GM19328 (cell line): ENCODE data around the gene EFCAB11.
A peak's percentile ranks its signal among the peaks of the same experiment; 100 is the strongest.

Experiments used
- ATAC-seq: cut with Tn5 transposase; IDR thresholded peaks from one replicate; pipeline ENCODE4 v1.9.1; 2021; ENCODE audit warnings: mild to moderate bottlenecking, moderate library complexity; ENCODE audit not compliant: unreplicated experiment

EFCAB11 gene, protein sequence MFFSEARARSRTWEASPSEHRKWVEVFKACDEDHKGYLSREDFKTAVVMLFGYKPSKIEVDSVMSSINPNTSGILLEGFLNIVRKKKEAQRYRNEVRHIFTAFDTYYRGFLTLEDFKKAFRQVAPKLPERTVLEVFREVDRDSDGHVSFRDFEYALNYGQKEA

DNA sequence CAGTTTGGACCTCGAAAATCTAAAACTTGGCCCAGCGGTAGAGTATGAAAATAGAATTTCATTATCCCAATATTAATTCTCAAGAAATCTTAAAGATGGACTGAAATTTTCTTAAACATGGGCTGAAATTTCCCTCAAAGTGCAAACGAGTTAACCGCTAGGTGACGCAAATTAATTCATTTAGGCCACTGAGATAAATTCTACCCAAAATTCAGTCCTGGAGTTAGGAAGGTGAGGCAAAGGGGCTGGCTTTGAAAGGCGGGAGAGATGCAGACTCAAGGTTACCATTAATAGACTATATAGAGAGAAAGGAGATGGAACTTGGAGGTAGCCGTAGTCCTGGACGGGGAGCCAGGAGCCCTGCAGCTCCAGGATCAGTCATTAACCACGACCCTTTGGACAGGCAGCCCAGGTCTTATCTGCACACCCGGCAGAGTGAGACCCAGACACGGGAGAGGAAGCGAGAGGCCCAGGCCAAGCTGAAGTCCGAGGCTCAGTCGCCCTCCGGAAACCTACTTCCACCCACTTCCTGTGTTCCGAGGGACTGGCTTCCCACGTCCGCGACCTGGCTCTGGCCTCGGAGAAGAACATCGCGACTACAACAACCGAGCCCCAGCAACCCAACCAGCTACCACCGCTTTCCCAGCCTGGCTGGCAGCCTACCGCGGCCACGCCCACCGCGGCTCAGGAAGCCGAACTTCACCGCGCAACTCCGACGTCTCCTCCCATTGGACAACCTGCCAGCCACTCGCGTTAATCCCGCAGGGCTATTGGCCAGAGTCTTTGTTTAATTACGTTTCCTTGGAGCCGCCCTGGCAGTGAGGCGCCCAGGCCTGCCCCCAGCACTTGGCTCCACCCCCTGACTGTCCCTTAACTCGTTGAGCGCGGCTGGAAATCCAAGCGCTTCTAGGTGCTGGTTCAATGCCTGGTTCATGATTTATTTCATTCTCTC lies at the start of gene EFCAB11:
TSS of gene EFCAB11 (minus strand) at position 661 of the 952 bp plus-strand sequence. CDS start at position 591, 70 bp downstream.
- peak; percentile 82 for ATAC-seq

DNA sequence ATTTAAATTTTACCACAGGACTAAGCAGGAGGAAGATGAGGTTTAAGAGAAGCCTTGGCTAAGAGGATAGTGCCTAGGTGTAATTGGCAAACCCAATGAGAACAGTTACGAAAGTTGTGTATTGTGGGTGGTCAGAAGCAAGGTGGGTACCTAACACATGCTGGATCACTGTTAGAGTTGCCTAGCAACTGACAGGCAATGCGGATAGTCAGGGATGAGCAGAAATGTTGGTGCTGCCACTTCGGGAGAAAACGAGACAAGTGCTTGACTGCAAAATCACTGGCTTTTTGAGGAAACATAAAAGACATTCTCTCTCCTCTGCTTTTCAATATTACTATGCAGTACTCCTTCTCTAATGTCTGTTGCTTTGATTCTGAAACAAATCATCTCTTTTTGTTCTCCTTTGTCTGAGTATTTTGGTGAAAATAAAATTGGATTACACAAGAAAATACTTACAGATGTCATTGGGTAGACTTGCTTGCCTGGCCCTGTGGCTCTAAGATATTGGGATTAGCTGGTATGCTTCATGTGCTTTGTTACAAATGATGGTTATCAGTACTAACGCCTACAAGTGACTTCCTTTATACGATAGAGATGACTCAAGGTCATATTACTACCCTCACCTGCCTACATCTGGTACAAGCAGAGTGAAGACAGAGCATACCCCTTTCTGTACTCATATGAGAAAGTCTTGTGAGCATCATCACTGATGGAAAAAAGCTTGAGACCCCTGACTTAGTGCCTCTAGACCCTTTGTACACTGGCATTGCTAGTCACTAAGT lies 49.2 kb upstream of the EFCAB11 start:
- ATAC-seq = no peak

DNA sequence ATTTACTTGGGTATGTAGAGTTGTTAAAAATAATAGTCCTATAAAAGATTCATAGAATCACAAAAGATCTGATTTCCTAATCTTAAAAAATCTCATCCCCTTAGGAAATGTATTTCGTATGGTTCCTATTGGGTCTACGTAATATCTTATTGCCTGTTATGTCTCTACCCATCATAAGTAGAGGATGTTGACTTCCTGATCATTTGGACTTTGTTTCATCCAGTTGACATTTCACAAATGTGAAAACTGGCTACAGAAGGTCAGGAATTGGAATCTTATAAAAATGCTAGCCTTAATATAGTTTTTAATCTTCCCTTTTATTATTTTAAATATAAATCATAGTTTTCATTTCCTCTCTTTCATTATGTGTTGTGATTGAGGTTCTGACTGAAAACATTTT lies 46.4 kb upstream of the EFCAB11 start:
- ATAC-seq = no peak

DNA sequence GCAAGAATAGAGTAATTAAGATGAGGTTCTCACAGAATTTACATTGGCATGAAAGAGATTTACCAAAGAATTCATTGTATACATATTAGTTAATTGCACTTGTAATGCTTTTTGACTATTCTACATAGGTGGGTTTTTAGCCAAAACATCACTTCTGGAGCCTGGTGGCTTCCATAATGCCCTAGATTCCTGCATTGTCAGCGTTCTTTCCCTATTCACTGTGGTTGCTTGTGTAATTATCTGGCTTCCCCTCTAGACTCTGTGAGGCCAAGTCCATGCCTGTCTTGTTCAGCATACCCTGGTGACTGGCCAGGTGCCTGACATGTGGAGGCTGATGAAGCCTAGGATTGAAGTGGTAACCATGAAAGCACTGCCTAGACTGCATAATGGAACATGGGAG lies 42.4 kb upstream of the EFCAB11 start:
- ATAC-seq = no peak

DNA sequence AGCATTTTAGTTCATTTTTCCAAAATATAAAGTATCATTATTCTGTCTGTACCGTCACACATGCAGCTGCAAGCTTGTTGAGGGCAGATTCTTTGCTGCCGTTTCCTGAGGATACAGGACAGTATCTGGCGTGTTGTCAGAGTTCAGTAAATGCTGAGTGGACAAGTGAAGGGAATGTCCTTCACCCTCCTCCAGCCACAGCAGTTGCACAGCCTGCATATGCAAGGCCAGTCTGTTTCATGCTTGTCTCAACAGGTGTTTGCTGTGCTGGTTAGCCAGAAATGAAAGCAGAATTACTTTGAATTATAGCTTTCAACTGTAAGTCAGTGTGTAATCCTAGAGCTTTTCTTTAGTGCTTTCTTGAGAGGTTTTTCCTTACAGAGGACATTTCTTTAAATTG lies 37.7 kb upstream of the EFCAB11 start:
- ATAC-seq = no peak

DNA sequence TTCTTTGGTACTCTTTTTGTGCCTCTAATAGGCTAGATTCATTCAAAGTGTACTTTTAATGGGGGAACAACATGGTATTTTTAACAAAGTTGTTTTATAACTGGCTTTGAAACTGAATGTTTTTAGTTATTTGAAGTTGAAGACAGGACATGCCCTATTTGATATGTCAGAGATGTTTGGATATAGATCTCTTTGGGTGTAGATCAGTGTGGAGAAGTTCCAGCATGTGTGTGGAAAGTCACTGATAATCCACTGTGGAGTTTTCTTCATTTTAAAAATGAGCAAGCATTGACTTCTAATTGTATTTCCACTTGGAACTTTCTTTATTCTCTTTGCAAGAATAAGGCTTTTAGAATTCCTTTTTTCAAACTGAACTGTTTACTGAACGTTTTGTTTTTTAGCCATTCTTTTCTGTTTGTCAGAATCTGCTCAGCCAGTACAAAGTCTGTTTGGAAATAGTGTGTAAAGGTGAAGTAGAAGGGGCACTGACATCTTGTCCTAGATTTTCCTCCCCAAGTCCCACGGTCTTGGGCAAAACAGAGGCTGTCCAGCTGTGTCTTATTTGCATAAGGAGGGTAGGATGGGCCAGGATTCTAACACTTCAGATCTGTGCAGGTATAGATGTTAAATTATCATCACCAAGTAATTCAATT lies 36.2 kb upstream of the EFCAB11 start:
- ATAC-seq = no peak

DNA sequence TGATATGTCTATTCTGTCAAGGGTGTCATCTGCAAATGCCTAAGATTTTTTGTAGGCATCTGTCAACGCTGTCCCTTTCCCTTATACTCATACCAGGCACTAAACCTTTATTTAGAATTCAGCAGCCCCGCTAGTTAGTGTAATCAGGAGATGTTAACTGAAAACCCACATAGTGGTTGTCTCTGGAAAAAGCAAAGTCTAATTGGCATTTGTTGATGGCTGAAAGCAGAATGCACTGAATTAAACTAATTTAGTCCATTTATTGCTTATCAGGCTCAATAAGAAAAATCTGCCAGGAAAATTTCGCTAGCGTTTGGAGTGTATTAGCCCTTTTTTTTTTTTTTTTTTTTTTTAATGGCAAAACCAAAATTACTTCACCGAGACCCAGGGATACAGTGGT lies 35.7 kb upstream of the EFCAB11 start:
- ATAC-seq = no peak

DNA sequence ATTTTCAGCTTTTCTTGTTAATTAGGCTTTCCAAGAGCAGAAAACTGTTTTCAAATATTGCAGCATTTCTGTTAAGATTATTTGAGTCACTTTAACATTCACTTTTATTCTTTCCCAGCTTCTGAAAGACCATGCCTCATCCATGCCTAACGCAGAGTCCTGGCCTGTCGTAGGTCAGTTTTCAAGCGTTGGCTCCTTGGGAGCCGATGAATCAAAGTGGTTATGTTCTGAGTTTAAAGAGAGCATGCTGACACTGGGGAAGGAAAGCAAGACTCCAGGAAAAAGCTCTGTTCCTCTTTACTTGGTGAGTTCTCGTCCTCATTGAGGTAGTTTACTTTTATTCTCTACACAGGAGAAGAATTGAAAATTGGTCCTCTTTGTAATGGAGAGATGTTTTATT lies 34.3 kb upstream of the EFCAB11 start:
- no peak for ATAC-seq

DNA sequence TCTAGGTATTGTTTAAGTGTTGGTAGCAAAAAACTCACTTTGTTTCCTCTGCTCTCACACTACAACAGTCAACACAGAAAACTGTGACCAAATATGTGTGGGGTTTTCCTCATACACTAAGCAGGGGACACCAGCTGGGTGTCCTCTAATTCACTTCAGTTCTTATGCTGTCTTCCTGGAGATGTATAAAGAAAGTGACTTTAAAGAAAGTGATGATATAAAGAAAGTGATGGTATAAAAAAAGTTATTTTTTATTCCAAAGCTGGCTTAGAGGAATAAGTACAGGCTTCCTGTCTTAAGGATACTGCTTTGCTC lies 32.6 kb upstream of the EFCAB11 start:
- no peak for ATAC-seq

DNA sequence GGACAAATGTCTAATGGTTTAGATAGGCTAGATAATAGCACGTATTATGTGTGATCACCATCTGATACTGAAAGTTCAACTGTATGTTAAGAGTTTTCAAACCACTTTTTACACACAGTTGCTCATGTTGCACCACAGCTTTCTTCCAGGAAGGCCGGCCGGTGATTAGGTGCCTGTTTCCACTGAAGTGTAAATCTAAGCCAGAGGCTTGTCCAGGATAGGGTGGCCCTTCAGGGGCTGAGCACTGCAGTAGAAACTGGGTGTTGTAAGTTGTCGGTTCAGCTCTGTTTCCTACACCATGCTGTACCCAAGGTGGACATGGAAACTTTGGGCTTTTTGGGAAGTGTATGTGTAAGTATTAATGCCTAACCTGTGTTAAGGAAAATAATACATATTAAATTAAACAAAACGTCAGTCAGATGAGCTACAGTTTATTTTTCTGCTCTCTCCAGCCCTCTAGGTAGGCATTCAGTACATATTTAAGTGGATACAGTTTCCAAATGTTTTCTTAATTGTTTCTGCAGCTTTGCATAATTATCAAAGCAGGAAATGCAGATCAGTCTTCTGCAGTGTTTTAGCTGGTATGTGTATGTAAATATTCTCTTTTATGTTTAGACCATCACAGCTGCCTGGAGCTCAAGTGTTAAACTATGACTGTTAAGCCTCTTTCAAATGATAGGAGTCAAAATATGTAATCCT lies 32.1 kb upstream of the EFCAB11 start:
- ATAC-seq = no peak

DNA sequence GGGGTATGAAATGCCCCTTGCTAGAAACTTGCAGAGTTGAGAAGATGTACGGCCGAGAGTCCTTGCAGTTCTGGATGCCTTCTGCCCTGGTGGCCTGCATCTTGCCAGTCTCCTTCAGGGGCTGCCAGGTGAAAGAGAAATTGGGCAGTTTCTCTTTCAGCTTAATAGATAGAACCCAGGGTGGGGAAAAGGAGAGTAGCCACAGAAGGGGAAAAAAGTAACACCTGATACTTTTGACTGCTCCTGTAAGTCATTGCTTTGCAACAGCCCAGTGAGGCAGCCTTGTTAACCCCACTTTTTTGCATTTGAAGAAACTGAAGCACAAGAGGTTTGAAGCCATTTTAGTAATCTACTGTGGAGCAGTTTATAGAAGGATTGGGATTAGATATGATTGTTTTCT lies 28.8 kb upstream of the EFCAB11 start:
- ATAC-seq = no peak

DNA sequence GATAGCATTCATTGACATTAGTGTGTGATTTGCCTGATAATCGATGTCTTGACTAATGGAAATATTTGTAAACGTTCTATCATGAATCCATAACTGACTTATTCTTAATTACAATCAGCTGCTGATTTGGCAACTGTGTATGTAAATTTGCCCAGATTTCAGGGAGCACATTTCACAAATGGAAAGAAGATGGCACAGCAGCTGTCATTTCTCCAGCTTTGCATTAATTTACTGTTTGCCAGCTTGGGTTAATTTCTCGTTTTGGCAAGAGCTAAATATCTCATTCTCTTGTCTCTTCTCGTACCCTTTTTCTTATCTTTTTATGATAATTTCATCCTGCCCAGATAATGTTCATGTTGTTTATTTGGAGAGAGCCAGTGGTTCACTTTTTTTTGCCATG lies 24.1 kb upstream of the EFCAB11 start:
- no peak for ATAC-seq

DNA sequence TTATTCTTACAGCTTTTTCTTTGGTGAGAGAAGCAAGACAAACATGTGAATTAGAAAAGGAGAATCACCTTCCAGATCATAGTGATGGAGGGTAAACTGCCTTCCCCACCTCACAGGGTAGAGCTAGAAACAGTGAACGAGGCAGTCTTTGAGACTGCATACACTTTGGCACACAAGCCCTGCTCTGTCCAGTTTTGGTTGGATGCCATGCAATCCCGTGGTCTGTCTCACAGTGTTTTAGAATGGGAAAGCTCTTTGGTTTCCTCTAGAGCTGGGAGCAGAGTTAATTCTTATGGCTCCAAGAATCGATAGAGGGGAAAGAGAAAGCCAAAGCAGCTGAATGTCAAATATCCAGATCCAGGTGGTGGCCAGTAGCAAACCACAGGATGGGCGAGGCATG lies 23.1 kb upstream of the EFCAB11 start:
- no peak for ATAC-seq

DNA sequence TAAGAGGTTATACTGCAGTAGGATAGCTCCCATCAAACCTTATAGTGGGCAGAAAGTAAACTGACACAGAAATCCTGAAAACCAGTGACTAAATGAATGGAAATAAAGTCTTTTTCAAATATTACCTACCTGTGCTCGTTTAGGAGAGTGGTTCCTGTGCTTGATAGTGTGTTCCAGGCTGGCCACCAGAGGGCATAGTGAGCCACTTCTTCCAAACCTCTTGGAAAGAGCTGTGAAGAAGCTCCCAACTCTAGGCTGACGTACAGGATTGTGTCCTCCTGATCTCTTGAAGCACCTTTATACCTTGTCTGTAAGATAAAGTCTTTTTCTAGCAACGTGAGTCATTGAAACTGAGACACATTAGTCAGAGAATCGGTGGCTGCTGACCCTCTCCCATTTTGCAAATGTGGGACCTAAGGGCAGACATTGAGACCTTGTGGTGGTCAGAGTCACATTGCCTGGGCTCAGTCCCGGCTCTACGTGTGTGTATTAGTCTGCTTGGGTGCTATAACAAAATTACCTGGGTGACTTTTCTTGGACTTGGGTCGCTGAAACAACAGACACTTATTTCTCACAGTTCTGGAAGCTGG lies 18.8 kb upstream of the EFCAB11 start:
- no peak for ATAC-seq

DNA sequence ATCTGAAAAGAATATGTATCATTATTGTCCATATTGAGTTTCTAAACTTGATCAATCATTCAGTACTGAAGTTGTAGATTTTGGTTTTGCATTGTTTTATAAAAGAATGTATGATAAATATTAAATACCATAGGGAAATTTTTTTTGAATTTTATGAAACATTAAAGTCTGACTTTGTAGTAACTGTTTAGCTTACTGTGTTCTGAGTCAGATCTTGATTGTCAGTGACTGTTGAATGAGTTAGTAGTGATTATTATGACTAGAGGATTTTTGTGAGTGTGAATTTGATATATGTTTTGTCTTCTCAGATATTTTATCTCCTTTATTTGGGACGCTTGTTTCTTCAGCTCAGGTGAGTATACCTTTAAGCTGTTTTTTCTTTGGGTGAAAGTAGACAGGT lies 11.3 kb upstream of the EFCAB11 start:
- ATAC-seq = no peak

DNA sequence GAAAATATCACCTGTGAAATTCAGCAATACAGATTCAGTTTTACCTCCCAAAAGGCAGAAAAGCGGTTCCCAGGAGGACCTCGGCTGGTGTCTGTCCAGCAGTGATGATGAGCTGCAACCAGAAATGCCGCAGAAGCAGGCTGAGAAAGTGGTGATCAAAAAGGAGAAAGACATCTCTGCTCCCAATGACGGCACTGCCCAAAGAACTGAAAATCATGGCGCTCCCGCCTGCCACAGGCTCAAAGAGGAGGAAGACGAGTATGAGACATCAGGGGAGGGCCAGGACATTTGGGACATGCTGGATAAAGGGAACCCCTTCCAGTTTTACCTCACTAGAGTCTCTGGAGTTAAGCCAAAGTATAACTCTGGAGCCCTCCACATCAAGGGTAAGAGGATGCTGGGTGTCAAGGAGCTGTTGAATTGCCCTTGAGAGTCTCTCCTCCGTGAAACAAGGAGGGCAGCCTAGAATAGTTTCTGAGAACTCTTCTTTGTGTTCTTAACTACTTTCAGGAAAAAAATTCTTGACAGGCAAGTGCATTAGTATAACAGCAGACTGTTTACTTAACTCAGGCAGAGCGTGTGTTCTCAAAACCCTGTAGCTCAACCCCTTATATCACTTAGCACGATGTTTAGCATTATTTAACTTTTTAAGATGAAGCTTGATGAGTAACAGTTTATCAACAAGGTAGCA lies 8.9 kb upstream of the EFCAB11 start:
- no peak for ATAC-seq

DNA sequence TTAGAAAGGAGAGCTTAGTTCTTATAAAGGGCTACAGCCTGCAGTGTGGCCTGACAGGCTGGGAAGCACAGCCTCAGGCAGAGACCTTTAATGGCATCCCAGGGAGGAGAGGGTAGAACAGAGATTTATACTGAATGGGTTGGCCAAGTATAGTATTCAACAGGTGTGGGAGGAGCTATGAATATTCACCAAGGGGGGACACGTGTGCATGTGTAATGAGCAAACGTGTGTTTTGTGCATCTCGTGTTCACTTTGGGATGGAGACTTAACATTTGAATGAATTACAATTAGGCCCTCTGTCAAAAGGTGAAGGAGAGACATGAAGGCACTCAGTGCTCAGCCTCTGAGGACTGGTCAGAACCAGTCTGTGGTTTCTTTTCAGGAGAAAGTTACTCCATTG lies 6.4 kb upstream of the EFCAB11 start:
- no peak for ATAC-seq

DNA sequence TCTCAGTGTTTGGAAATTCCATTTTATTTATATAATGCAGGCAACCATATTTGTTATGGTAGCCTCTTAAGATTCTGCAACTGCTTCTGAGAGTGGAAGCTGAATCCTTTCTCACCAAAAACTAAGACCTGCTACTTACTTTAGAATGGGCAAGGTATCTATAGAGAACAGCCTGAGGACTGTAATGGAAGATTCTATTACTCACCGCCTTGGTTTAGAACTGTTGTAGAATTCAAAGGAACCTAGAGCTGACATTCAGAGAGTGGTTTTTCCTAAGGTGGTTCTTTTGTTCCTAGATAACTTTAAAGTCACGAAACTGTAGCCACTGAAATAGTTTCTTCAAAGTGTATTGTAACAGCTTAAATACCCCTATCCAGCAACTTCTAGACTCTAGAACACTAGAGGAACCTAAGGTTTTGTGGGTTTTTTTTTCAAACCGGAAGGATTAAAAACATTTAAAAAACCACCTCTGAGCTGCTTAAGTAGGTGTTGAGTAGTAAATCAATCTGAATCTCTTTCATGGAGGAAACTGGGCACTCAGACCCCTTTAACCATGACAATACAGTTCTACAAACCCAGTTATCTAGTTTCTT lies 5.4 kb upstream of the EFCAB11 start:
- no peak for ATAC-seq

DNA sequence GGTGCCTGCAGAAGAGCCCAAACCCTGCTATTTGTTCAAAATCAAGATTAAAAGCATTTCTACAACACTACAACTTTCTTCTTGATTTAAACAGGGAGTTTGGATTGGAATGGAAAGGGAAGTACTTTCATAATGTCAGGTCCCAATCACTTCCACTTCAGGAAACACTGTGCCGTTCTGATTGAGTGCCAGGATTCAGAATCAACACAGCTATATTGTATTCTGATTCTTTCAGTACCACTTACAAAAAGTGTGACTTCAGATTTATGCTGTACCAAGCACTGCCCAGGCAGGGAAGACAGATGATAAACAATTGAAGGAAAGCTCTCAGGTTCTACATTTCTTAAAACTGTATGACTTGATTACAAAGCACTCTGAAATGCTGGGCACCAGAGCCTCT lies 4.4 kb upstream of the EFCAB11 start:
- no peak for ATAC-seq
